ENCODE results near the gene SFTA2. TPM values are rescaled to one million over a fixed set of nuclear protein-coding genes. Genes with fewer than 3 reads are reported as not detected.
"Not testable (repeated sequence)": the region's sequence is repeated elsewhere in the genome, so short reads cannot be mapped to it uniquely, and the experiment has no call there.

SFTA2 gene
- total RNA-seq, 1 donor from 2014 or later = not detected

DNA sequence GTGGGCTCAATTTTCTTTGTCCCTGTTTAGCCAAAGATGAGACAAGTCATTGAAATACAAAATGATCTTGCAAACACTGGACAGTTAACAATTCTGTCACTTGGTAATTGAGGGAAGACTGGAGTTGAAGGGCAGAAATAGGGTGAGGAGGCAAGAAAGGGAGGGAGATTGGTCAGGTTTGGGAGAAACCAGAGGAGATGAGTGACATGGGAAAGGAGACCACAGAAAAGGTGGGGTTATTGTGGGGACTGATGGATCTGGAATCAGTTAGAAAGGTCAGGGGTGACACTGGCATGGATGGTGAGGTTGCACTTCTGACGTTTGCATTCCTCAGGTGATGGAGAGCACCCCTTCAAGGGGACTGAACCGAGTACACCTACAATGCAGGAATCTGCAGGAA is 23.3 kb downstream of the SFTA2 start:
- Histone ChIP-seq H3K27me3 (ENCODE audit: control insufficient read depth, insufficient read depth, low read length) (no peaks in the 10 kb centered on the region), H3K36me3 (ENCODE audit: control insufficient read depth, insufficient read depth, low read length) (peaks cover 12% of the 10 kb centered on the region), H3K4me3 (ENCODE audit: low read depth, low read length) (peak overlapping the region; percentile 68)
- FAIRE-seq (no peak), DNase-seq (ENCODE audit: low read depth) (no peak)
- TF ChIP-seq, protein P1, sequence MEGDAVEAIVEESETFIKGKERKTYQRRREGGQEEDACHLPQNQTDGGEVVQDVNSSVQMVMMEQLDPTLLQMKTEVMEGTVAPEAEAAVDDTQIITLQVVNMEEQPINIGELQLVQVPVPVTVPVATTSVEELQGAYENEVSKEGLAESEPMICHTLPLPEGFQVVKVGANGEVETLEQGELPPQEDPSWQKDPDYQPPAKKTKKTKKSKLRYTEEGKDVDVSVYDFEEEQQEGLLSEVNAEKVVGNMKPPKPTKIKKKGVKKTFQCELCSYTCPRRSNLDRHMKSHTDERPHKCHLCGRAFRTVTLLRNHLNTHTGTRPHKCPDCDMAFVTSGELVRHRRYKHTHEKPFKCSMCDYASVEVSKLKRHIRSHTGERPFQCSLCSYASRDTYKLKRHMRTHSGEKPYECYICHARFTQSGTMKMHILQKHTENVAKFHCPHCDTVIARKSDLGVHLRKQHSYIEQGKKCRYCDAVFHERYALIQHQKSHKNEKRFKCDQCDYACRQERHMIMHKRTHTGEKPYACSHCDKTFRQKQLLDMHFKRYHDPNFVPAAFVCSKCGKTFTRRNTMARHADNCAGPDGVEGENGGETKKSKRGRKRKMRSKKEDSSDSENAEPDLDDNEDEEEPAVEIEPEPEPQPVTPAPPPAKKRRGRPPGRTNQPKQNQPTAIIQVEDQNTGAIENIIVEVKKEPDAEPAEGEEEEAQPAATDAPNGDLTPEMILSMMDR (IDR thresholded peaks at IDR 0.05; ENCODE audit: insufficient read depth, low read length, severe bottlenecking) = no peak

DNA sequence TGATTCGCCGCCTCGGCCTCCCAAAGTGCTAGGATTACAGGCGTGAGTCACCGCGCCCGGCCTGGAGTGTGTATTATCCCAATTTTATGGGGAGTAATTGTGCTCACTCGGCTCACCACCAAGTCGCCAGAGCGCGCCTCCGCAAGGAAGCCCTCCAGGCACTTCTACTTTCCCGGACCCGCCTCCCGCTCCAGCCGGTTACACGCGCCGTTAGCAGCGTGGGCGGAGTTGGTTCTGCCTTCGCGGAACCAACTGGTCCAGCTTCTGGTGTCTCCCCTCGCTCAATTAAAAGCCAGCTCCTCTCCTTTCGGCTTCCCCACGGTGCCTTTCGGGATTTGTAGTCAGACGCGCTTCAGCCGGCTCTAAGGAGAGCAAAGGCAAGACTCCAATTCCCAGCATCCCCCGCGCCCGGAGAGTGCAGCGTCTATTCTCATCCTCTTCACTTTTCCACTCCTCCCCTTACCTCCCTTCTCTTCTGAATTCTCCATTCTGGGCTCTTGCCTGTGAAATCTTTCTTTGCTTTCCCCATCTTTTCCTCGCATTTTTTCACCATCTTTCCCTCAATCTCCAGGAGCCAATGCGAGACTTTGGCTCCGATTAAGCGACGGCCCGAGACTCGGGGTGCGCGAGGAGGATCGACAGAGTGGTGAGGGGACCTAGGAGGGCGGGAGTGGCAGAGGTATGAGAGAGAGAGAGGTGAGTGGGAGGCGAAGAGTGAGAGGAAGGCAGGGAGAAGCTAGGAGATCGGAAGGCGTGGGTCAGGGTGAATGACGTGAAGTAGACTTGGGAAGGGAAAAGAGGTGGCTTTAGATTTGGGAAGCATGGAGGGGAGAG is 24.0 kb downstream of the SFTA2 start, which contains the start of gene GTF2H4:
Gene GTF2H4 (plus strand): TSS at position 450 of the 834 bp plus-strand sequence.
- DNase-seq (ENCODE audit: low read depth) (peak; percentile 98), FAIRE-seq (peak; percentile 76)
- TF ChIP-seq, protein P1 (IDR thresholded peaks at IDR 0.05; ENCODE audit: insufficient read depth, low read length, severe bottlenecking) = no peak
- H3K27me3 ChIP-seq (ENCODE audit: control insufficient read depth, insufficient read depth, low read length) = no peaks in the 10 kb centered on the region
- peaks cover 12% of the 10 kb centered on the region for H3K36me3 ChIP-seq (ENCODE audit: control insufficient read depth, insufficient read depth, low read length)
- H3K4me3 ChIP-seq (ENCODE audit: low read depth, low read length) = peak within 1 kb of the TSS; percentile 68

DNA sequence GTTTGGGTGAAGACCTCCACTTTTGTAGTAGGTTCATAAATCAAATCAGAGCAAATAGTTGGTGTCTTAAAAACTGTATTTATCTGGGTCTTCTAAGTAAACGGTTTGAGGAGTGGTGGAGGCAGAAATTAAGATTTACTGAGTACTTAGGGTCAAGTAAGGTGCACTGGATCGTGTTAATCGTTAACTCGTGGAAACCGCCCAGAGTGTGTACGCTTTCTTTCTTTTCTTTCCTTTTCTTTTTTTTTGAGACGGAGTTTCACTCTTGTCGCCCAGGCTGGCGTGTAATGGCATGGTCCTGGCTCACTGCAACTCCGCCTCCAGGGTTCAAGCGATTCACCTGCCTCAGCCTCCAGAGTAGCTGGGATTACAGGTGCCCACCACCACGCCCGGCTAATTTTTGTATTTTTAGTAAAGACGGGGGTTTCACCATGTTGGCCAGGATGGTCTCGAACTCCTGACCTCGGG is 24.6 kb downstream of the SFTA2 start:
- not testable (repeated sequence) for FAIRE-seq; DNase-seq (ENCODE audit: low read depth); H3K27me3 ChIP-seq (ENCODE audit: control insufficient read depth, insufficient read depth, low read length)
- peaks cover 11% of the 10 kb centered on the region for H3K36me3 ChIP-seq (ENCODE audit: control insufficient read depth, insufficient read depth, low read length)
- H3K4me3 ChIP-seq (ENCODE audit: low read depth, low read length) = peak overlapping the region; percentile 68

DNA sequence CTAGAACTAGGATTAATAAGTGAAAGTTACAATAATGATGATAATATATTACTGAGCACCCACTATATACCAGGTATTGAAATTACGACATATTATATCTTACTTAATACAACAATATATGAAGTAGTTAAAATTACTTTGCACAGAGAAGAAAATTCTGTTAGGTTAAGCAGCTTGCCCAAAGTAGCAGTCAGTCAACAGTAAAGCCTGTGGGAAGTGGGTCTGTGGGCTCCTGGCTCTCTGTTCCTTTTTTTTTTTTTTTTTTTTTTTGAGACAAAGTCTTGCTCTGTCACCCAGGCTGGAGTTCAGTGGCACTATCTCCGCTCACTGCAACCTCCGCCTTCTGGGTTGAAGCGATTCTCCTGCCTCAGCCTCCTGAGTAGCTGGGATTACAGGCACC is 28.7 kb downstream of the SFTA2 start:
- Histone ChIP-seq H3K36me3 (ENCODE audit: control insufficient read depth, insufficient read depth, low read length) (peaks cover 11% of the 10 kb centered on the region), H3K27me3 (ENCODE audit: control insufficient read depth, insufficient read depth, low read length) (no peaks in the 10 kb centered on the region), H3K4me3 (ENCODE audit: low read depth, low read length) (no peak overlapping the region)
- TF ChIP-seq, protein P1 (IDR thresholded peaks at IDR 0.05; ENCODE audit: insufficient read depth, low read length, severe bottlenecking) = no peak
- FAIRE-seq (no peak), DNase-seq (ENCODE audit: low read depth) (no peak)

DNA sequence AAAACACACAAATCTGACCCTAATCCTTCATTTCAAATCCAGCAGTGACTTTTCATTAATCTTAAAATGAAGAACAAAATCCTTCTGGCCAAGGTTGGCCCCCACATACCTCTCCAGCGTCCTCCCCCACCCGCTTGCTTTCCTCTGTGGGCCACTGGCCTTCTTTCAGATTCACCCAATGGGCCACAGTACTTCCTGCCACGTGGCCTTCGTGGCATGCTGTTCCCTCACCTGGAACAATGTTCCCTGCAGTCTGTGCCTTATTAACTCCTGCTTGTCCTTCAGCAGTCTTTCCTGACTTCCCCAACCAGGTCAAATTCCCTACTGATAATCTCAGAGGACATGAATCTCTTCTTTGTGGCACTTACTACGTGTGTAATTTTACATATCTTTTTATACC is 29.3 kb downstream of the SFTA2 start:
- DNase-seq (ENCODE audit: low read depth) = no peak
- H3K27me3 ChIP-seq (ENCODE audit: control insufficient read depth, insufficient read depth, low read length) = no peaks in the 10 kb centered on the region
- no peak for FAIRE-seq
- peaks cover 14% of the 10 kb centered on the region for H3K36me3 ChIP-seq (ENCODE audit: control insufficient read depth, insufficient read depth, low read length)
- TF ChIP-seq, protein P1 (IDR thresholded peaks at IDR 0.05; ENCODE audit: insufficient read depth, low read length, severe bottlenecking) = no peak
- H3K4me3 ChIP-seq (ENCODE audit: low read depth, low read length) = no peak overlapping the region

DNA sequence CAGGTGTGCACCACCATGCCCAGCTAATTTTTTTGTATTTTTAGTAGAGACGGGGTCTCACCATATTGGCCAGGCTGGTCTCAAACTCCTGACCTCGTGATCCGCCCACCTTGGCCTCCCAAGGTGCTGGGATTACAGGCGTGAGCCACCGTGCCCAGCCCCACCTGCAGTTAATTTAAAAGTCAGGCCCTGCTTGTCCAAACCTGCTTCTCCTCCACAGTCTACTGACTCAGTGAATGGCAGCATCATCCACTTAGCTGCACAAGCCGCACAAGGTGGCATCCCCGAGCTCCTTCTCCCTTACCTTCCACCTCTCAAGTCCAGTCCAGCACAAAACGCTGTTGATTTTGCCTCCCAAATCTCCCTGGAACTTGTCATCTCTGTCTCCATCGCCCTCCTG is 29.8 kb downstream of the SFTA2 start:
- peak; percentile 84 for DNase-seq (ENCODE audit: low read depth)
- H3K27me3 ChIP-seq (ENCODE audit: control insufficient read depth, insufficient read depth, low read length); FAIRE-seq; H3K4me3 ChIP-seq (ENCODE audit: low read depth, low read length): not testable (repeated sequence)
- H3K36me3 ChIP-seq (ENCODE audit: control insufficient read depth, insufficient read depth, low read length) = peaks cover 19% of the 10 kb centered on the region

Measured in bronchial epithelial cell (primary cell).